HG03442 (cell line): ENCODE results near the gene TGFBR3.

Source experiments
- ATAC-seq: cut with Tn5 transposase; IDR thresholded peaks from one replicate; pipeline ENCODE4 v1.9.1; 2021; ENCODE audit warnings: mild to moderate bottlenecking, moderate library complexity; ENCODE audit not compliant: unreplicated experiment

The TGFBR3 gene

DNA sequence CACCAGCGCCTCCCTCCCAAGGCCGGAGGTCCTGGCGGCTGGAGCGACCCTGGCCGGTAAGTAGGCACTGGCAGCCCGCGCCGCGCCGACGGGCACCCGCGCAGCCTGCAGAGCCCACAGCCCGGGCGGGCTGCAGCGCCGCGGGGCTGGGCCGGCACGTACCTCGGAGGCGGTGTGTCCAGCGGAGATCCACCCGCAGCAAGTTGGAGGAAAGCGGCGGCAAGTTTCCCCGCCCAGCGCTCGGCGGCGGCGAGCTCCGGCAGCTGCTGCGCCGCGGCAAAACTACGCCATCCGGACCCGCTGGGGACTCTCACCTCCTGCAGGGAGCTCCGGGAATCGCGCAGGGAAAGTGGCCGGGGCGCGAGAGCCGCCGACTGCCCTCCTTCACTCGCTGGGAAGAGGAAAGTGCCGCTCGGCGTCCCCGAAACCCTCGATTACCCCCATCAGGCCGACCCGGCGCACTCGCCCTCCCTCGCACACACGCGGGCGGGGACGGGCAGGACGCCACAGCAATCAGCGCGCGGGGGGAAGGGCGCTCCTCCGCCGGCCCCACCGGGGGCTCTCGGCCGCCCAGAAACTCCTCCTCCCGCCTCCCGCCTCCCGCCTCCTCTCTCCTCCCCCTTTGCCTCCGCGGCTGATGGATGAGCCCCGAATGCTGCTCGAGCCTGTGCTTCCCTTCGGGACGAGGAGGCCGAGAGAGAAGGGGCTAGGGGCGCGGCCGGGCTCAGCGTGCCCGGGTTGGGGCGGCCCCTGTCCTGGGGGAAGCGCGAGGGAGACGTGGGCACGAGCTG, at the start of gene TGFBR3:
Gene TGFBR3 (minus strand): TSS at position 436 of the 791 bp plus-strand sequence. CDS start 24,620 bp downstream, outside the sequence.
- peak; percentile 62 for ATAC-seq

DNA sequence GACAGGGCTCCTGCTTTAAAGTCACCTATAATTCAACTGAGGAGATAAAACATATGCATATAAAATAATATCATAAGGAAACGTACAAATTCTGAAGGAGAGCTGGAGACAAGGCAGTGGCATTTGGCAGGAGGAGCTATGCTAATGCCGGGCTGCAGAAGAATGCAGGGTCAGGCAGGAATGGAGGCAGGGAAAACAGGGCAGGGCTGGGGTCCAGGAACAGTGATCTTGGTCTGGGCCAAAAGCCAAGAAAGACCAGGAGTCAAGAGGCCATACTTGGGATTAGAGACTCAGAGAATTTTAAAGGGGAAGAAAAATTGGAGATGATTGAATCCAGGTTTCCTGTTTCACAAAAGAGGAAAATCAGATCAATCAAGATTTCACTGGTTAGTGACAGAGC, 43.3 kb upstream of the TGFBR3 start:
- ATAC-seq, result no peak

DNA sequence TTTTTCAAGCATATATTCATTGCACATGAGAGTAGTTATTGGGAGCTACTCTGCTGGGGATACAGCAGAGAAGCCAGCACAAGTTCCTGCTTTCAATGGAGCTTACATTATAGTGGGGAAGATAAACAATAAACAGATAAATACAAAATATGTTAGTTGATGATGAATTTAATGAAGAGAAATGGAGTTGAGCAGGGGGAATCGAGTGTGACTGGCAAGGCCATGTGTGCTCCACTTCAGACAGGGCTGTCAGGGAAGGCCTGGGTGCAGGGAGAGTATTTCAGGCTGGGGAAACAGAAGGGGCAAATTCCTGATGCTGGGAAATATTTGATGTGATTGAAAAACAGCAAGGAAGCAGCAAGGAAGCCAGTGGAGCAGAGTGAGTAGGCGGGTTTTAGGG, 42.1 kb upstream of the TGFBR3 start:
- ATAC-seq, result no peak

DNA sequence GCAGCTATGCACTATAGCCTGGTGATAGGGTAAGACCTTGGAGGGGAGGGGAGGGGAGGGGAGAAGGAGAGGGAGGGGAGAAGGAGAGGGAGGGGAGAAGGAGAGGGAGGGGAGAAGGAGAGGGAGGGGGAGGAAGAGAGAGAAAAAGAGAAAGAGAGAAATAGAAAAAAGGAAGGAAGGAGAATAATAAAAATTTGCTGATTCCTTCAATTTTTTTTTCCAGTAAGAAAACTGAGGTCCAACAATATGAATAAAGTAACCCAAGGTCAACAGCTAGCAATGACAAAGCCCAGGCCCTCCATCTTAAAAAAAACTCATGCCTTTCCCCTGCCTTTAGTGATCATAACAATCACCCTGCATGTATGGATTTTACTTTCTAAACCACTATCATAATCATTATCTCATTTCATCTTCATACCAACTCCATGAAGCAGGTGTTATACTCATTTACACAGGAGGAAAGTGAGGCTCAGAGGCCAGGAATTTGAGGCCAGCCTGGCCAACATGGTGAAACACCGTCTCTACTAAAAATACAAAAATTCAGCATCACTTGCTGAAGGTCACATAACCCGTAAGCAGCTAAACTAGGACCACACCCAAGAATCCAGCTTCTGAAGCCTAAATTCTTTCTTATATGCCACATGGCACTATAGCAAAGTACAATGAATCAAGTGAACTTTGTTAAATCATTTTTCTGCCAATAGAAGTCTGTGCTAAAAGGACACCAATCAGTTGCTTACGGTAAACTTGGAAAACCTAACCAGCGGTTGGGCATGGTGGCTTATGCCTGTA, 39.9 kb upstream of the TGFBR3 start:
- ATAC-seq, result no peak

DNA sequence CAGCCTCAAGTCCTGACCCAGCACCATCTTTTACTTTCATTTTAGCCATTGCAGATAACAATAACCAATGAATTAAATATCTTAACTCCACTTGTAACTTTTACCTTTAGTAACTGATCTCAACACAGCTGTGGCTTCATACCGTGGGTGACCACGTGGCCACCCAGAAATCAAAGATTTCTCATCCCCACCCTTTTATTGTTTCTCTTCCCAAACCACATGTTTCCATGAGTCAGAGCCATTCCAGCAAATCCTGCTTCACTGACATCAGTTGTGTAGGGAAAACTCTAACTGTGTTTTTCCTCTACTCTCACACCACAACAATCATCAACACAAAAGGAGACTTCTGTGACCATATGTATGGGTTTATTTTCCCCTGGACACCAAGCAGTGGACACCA, 38.2 kb upstream of the TGFBR3 start:
- ATAC-seq, result no peak

DNA sequence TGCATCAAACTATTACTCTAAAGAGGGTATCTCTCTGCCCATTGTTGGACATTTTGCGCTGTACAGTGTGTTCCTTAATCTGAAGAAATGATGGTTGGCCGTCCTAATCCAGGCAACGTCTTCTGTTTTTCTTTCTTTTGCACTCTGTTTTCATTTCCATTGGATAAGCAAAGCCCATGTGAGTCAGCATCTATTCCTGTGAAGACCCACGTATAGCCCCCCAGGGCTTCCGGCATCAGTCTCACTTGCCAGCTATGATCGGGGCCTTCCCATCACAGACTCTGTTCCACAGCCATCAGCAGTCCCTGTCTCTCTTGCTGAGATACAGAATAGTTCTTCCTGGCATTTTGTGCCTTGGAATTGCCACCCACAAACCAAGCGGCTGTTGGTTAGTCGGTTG, 34.0 kb upstream of the TGFBR3 start:
- no peak for ATAC-seq

DNA sequence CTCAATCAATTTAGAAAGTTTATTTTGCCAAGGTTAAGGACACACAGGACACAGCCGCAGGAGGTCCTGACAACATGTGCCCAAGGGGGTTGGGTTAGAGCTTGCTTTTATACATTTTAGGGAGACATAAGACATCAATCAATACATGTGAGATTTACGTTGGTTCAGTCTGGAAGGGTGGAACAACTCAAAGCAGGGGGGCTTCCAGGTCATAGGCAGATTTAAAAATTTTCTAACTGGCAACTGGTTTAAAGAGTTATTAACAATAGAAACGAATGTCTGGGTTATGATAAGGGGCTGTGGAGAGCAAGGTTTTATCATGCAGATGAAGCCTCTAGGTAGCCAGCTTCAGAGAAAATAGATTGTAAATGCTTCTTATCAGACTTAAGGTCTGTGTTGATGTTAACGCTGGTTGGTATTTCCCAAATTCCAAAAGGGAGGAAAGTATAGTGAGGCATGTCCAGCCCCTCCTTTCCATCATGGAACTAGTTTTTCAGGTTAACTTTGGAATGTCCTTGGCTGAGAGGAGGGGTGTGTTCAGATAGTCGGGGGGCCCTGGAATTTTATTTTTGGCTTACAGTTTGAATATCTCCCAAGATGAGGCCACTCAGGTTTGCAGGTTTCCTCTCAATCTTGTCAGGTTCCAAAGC, 31.0 kb upstream of the TGFBR3 start:
- ATAC-seq, result no peak

DNA sequence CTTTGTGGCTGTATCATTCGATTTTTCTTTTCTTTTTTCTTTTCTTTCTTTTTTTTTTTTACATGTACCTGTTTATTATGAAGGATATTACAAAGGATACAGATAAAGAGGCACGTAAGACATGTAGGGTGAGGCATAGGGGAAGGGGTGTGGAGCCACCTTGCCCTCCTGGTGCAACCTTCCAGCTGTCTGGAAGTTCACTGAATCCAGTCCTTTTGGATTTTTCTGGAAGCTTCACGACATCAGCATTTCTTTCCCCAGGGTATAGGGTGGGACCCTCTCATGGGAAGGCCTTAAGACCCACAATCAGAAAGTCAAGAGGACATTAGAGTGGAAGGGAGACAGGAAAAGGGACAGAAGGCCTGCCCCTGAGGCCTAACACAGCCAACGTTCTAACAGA, 30.1 kb upstream of the TGFBR3 start:
- no peak for ATAC-seq

DNA sequence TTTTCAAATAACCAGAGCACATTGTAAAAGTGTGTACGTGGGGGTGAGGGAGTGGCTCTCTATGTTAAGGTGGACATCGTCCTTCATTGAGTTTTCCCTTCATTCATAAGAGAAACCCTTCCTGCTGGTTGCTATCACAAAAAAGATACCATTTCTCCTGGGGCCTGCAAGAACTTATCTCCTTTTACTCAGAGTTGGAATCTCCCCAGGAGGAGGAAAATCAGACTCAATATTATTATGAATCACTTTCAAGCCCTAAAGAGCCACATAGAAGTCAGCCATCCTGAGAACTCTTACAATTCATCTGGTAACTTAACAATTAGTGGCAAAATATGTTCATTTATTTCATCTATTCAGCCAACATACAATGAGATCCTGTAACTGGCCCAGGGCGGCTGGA, 27.1 kb upstream of the TGFBR3 start:
- ATAC-seq, result no peak

DNA sequence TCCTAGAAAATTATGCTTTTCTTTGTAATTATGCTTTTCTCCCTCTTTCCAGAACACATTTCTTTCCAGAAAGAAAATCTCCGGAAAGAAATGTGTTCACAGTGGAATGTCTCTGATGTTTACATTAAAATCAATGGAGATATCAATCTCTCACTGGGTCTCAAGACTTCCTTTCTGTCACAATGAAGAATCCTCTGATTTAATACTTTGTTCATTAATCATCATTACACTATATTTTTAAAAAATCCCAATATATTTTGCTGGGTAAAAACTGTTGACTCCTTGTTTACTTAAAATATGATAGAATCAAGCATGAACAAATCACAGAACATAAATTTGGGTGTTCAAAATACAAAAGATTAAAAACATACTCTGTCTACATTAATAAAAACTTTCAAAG, 26.3 kb upstream of the TGFBR3 start:
- no peak for ATAC-seq

DNA sequence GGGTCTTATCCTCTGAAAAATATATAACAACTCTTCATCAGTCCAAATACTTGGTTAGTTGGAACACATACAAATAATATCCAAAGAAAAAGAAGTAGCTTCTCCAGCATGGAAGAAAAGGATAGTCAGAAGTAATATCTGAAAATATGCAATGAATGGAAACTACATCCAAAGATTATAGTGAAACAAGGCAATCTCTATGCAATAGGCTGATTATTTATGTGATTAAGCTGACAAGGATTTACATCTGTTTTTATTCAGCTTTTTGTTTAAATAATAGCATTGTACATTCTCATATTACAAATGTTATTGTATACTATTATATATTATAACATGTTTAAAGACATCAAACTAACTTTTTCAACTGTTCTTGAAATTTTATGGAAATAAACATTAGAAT, 15.3 kb upstream of the TGFBR3 start:
- ATAC-seq, result no peak

DNA sequence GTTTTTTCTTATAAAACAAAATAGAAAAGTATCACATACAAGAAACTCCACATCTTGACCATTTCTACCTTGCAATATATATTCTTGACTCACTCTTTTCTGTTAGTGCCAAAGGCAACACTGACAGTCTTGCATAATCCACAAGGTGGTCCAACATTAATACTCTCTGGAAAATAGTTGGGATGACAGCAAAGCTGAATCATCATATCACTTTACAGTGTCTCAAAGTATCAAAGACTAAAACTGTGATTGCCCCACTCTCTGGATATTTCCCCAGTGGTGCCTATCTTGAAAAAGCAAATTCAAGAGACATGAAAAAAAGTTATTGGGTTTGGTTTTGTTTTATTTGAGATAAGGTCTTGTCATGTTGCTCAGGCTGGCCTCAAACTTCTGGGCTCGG, 14.6 kb upstream of the TGFBR3 start:
- no peak for ATAC-seq

DNA sequence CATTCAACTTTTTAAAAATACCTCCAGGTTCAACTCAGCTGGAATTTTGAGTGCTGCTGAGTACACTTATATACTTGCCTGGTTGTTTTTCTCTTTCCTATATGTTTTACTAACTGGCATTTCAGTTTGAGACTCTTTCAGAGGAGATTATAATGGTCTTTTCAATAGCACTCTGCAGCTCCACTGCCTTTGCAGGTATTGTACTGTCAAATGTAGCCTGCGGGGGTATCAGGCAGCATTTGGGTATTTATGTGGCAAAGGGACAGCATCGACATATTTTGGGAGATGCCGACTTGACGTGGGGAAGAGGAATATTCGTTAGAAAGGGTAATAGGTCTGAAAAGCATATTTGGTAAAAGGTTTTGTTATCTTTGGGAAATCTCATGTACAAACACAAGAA, 11.1 kb upstream of the TGFBR3 start:
- ATAC-seq, result no peak

DNA sequence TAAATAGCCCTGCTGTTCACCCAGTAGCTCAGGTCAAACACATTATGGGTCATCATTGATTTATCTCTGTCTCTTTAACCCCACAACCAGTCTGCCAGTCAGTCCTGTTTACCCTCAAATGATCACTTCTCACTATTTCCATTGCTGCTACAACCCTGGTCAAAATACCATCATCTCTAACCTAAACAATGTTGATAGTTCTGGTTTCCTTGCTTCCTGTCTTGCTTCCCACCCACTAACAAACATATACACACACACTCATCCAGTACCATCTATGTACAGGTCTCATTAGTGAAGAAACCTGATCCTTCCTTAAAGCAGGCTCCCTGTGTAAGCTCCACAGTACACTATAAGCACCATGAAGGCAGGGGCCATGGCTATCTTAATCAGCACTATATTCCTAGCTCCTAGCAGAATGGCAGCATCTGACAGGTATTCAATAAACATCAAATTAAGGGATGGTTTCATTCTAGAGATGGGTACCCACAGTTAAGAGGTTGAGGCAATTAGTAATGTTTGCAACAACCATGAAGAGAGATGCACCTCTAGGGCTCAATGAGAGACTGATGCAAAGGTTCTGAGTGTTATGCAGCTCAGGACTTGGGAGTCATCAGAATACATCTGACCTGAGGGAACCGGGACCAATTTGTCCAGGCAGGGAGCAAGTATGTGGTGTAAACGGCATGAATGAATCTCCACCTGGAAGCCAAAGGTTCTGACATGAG, 10.0 kb upstream of the TGFBR3 start:
- no peak for ATAC-seq

DNA sequence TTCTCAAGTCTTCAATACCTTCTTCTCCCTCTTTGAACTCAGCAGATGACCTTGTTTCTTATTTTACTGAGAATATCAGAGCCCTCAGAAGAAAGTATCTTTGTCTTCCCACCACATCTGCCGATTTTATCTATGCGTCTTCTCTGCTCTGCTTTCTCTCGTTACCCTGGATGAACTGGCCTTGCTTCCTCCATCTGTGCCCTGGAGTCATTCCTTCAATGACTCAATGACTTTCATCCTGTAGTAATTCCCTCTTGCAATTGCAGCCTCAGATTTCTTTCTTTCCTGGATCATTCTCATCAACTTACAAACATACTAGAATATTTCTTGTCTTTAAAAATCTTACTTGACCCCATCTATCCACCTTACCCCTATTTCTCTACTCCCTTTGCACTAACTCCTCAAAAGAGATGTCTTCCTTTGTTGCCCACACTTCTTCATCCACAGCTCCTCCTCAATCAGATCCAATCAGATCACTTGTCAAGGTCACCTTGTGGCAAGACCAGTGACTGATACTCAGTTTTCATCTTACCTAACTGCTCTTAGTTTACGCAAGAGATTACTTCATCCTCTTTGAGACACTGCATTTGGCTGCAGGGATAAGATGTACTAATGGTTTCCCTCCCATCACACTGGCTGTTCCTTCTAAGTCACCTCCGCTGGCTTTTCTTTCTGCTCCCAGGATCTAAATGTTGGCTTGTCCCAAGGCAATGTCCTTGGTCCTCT, 8.2 kb upstream of the TGFBR3 start:
- ATAC-seq, result no peak

DNA sequence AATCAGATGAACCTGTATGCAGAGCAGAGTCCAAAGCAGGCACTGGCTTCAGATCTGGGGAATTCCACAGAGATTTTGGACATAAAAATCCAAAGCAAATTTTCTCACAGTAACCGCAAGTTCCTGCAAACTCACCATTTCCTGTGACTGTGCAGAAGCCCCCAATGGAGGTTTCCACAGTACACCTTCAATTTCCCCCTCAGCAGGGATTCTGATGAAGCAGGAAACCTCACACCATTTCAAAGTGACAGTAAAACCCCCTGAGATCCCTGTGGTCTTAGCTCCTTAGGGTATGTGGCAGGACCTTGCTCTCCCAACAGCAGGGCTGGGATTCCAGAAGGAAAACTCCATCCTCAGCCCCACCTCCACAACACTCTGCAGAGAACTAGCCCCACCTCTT, 6.0 kb upstream of the TGFBR3 start:
- no peak for ATAC-seq

DNA sequence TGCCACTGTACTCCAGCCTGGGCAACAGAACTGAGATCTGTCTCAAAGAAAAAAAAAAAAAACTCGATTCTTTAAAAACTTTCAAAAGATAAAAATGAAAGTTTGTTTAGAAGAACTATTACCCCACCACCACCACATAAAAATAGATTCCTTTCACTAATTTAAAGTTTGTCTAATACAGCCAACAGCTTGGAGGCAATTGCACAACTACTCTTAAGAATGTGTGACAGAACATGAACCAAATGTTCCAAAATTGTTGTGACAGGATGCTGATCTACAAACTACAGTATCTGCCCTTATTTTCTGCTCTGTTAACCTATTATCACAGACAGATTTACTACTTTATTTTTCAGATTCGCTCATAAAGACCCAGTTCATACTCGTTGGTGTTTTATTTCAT, 5.5 kb upstream of the TGFBR3 start:
- no peak for ATAC-seq

DNA sequence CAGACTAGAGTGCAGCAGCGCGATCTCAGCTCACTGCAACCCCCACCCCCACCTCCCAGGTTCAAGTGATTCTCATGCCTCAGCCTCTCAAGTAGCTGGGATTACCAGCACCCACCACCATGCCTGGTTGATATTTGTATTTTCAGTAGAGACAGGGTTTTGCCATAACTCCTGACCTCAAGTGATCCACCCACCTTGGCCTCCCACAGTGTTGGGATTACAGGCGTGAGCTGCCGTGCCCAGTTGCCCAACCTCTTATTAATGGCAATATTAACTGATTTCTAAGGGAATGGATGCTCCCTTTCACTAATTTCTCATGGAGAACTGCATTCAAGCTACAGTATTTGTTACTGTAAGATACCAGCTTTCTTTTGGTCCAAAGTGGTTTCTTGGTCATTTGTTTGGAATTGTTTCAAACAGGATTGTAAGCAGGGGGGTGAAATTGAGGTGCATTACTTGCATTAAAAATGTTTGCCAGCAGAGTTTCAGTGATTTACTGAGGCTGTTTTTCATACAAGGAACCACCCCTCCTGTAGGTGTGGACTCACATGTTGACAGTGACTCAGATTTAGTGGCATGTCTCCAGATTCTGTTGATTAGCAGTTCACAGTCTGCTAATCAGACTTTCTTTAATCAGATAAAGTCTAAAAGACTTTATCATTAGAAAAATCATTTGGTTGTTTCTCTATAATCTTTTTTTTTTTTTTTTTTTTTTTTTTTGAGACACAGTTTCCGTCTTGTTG, 3.9 kb upstream of the TGFBR3 start:
- ATAC-seq, result no peak

DNA sequence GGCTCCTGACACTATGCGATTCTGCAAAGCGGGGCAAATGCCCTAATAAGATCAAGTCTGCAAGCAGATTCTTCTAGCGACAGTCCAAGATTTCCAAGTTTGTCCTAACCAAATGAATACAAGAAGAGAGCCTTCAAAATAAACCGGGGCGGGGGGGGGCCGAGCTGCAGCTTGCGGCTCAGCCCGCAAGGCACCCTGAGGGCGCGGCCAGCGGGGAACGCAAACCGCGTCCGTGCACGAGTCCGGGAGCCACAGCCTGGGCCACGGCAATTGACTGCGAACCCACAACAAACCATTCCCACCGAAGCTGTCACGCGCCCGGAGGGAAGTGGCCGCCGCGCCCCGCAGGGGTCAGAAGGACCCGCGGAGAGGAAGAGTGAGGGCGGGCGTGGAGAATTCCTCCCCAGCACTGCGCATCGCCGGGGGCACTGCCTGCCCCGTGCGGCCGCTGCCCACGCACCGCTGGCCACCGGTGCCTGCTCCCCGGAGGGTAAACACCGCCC, 687 bp downstream of the TGFBR3 start:
- peak; percentile 28 for ATAC-seq
